HepG2 (cell line): ENCODE data around the gene MBD4. TPM values are rescaled to one million over a fixed set of nuclear protein-coding genes. Genes with fewer than 3 reads are reported as not detected.
A peak's percentile ranks its signal among the peaks of the same experiment; 100 is the strongest.

Experiments
- AKAP8 ChIP-seq: sonication (generic); formaldehyde crosslinking; IDR thresholded peaks from 2 replicates; pipeline ENCODE4 v1.5.1; 2020; ENCODE audit warnings: mild to moderate bottlenecking, missing genetic modification reagents
- ARID5B ChIP-seq: IDR thresholded peaks from 2 replicates; pipeline ENCODE4 v1.4.0; 2020; ENCODE audit warnings: mild to moderate bottlenecking, missing genetic modification reagents
- CEBPB ChIP-seq: IDR thresholded peaks from 2 replicates; pipeline ENCODE4 v1.6.1; 2011; ENCODE audit warnings: low read depth, low read length, improper control_type of control experiment, borderline replicate concordance
- CTCF ChIP-seq: sonication (generic); formaldehyde crosslinking; IDR thresholded peaks from 2 replicates; pipeline ENCODE4 v1.5.0; 2020; ENCODE audit warnings: mild to moderate bottlenecking, missing genetic modification reagents, moderate library complexity
- HDAC1 ChIP-seq: sonication (generic); formaldehyde crosslinking; IDR thresholded peaks from 2 replicates; pipeline ENCODE4 v1.5.1; 2020; ENCODE audit warnings: mild to moderate bottlenecking, missing genetic modification reagents
- HOXA3 ChIP-seq: sonication (generic); formaldehyde crosslinking; IDR thresholded peaks from 2 replicates; pipeline ENCODE4 v1.5.0; 2020; ENCODE audit warnings: missing genetic modification reagents
- KAT8 ChIP-seq: IDR thresholded peaks from 2 replicates; pipeline ENCODE4 v1.6.1; 2016; ENCODE audit warnings: missing genetic modification reagents, missing compliant biosample characterization
- MEIS1 ChIP-seq: sonication (generic); formaldehyde crosslinking; IDR thresholded peaks from 2 replicates; pipeline ENCODE4 v1.9.0; 2021; ENCODE audit warnings: mild to moderate bottlenecking, missing genetic modification reagents, moderate library complexity, borderline replicate concordance
- MYC ChIP-seq: sonication (generic); formaldehyde crosslinking; IDR thresholded peaks from 2 replicates; pipeline ENCODE4 v1.9.0; 2021; ENCODE audit warnings: missing genetic modification reagents, borderline replicate concordance
- PATZ1 ChIP-seq: sonication (generic); formaldehyde crosslinking; IDR thresholded peaks from 2 replicates; pipeline ENCODE4 v1.4.0; 2020; ENCODE audit warnings: missing genetic modification reagents
- SOX5 ChIP-seq: IDR thresholded peaks from 2 replicates; pipeline ENCODE4 v1.6.1; 2016; ENCODE audit warnings: borderline replicate concordance
- SPEN ChIP-seq: sonication (generic); formaldehyde crosslinking; IDR thresholded peaks from 2 replicates; pipeline ENCODE4 v1.5.1; 2020; ENCODE audit warnings: low read depth, mild to moderate bottlenecking, missing genetic modification reagents
- ZBTB33 ChIP-seq: sonication (generic); formaldehyde crosslinking; IDR thresholded peaks from 2 replicates; pipeline ENCODE4 v1.4.0; 2020; ENCODE audit warnings: missing genetic modification reagents
- ZBTB43 ChIP-seq: sonication (generic); formaldehyde crosslinking; conservative IDR thresholded peaks from 2 replicates; pipeline ENCODE4 v1.4.0; 2020; ENCODE audit warnings: missing genetic modification reagents
- ZBTB7B ChIP-seq: sonication (generic); formaldehyde crosslinking; IDR thresholded peaks from 2 replicates; pipeline ENCODE4 v1.4.0; 2020; ENCODE audit warnings: missing genetic modification reagents
- ZFY ChIP-seq: sonication (generic); formaldehyde crosslinking; IDR thresholded peaks from 2 replicates; pipeline ENCODE4 v1.4.0; 2020; ENCODE audit warnings: missing genetic modification reagents
- ZNF777 ChIP-seq: sonication (generic); formaldehyde crosslinking; IDR thresholded peaks from 2 replicates; pipeline ENCODE4 v1.4.0; 2020; ENCODE audit warnings: missing genetic modification reagents
- polyA plus RNA-seq, 8 experiments: library from polyadenylated mRNA; depleted of rRNA in 3 of 8; stranded (reverse) in 7 of 8; unstranded in 1 of 8; fragments of >200 nt; fragmentation: Illumina TruSeq in 4 of 8; extraction: Trizol in 4 of 8; gene quantifications; 2 replicates each; pipeline versions ENCODE4 v1.2.1 to v1.2.3, GENCODE V29; 2011 to 2016; ENCODE audit warnings: low read depth in 4 of 8, missing spikeins in 1 of 8, mixed read lengths in 1 of 8; ENCODE audit not compliant: insufficient read depth in 1 of 8
- total RNA-seq, 5 experiments: library from RNA; depleted of rRNA; stranded (reverse); fragments of >200 nt; fragmentation: Illumina TruSeq; extraction: Trizol; gene quantifications; 2 replicates each; pipeline ENCODE4 v1.2.3, GENCODE V29; 2016; ENCODE audit warnings: low read depth in 1 of 5

Gene MBD4
- total and polyA plus RNA-seq, 2 of the 13 experiments (the other 11 are each of a cell fraction or from before 2014, with no cell fraction given): 14.9 to 25.3 TPM

DNA sequence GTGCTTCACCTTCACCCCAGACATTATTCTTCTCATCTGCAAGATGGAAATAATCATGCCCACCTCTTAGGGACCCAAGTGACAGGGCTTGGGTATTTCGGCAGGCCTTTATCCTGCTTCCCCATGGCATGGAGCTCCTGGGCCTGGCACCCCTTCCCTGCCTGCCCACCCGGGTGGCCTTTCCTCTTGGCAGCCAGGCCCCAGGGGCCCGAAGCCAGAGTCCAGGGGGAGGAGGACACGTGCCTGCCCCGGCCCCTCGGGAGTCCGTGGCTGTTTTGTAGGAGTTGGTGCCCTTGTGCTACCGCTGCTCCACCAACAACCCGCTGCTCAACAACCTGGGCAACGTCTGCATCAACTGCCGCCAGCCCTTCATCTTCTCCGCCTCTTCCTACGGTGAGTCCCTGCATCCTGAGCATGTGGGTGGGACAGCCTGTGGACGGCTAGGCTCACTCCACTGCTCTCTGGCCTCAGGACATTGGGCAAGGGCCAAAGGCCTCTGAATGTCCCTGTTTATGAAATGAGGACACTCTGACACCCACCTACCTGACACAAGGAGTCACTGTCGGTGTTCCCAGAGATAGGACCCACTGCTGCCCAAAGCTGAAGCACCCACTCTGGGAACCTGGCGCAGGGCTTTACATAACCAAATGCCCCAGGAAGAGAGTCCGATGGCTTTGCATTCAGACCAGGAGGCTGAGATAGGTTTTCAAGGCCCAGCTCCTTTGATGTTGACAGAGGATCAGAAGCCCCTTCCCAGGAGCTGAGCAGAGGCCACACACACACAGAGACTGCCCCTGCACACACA lies 45.8 kb downstream of the MBD4 start (continued):
- TF ChIP-seq SPEN (CRISPR knock-in tag) (0 out of 2 replicates have a peak, but pooled peaks have one; percentile 30), CTCF (CRISPR knock-in tag) (peak; percentile 28), PATZ1 (0 out of 2 replicates have a peak, but pooled peaks have one; percentile 8), ZBTB33 (CRISPR knock-in tag) (peak; percentile 84; the same call in 1 of the 2 replicates), MEIS1 (CRISPR knock-in tag) (peak; percentile 32; the same call in 1 of the 2 replicates), ZFY (CRISPR knock-in tag) (peak; percentile 41; the same call in 1 of the 2 replicates), ZBTB7B (peak; percentile 55), CEBPB (peak; percentile 21; the same call in 1 of the 2 replicates), MYC (CRISPR knock-in tag) (peak; percentile 67; the same call in 1 of the 2 replicates), KAT8 (CRISPR knock-in tag) (peak; percentile 47; the same call in 1 of the 2 replicates), SOX5 (CRISPR knock-in tag) (0 out of 2 replicates have a peak, but pooled peaks have one; percentile 17), ZNF777 (0 out of 2 replicates have a peak, but pooled peaks have one; percentile 23), HDAC1 (peak; percentile 29; the same call in 1 of the 2 replicates), ARID5B (CRISPR knock-in tag) (0 out of 2 replicates have a peak, but pooled peaks have one; percentile 21), ZBTB43 (CRISPR knock-in tag) (peak; percentile 81), HOXA3 (CRISPR knock-in tag) (peak; percentile 46; the same call in 1 of the 2 replicates), AKAP8 (0 out of 2 replicates have a peak, but pooled peaks have one; percentile 50)
